ENCODE results near the gene CTSD.

DNA sequence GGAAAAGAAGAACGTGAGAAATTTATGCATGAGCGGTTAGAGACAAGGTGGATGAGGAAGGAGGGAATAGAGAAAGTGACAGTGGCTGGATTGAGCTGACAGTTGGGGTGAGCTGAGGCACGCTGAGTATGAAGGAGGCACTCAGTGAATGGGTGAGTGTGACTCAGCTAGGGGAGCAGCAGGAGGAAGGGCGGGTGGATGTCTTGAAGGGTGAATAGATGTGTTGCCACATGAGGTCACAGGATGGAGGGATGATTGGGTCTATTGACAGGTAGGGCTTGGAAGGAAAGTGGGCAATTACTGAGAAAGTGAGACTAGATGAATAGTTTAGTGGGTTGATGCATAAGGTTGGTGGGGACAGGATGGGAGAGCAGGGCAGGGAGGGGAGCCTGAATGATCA, 21.4 kb downstream of the CTSD start:
- TF ChIP-seq, protein P1, sequence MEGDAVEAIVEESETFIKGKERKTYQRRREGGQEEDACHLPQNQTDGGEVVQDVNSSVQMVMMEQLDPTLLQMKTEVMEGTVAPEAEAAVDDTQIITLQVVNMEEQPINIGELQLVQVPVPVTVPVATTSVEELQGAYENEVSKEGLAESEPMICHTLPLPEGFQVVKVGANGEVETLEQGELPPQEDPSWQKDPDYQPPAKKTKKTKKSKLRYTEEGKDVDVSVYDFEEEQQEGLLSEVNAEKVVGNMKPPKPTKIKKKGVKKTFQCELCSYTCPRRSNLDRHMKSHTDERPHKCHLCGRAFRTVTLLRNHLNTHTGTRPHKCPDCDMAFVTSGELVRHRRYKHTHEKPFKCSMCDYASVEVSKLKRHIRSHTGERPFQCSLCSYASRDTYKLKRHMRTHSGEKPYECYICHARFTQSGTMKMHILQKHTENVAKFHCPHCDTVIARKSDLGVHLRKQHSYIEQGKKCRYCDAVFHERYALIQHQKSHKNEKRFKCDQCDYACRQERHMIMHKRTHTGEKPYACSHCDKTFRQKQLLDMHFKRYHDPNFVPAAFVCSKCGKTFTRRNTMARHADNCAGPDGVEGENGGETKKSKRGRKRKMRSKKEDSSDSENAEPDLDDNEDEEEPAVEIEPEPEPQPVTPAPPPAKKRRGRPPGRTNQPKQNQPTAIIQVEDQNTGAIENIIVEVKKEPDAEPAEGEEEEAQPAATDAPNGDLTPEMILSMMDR (IDR thresholded peaks at IDR 0.05) = no peak
- no peak for TF ChIP-seq POLR2A (IDR thresholded peaks at IDR 0.05)
